Activated CD4-positive, alpha-beta T cell treated with anti-CD3 and anti-CD28 coated beads for 36 hours (primary cell): ENCODE measurements around the gene ABCB8. TPM values are rescaled to one million over a fixed set of nuclear protein-coding genes. Genes with fewer than 3 reads are reported as not detected.
"Not testable (repeated sequence)": the region's sequence is repeated elsewhere in the genome, so short reads cannot be mapped to it uniquely, and the experiment has no call there.

Source experiments
- ATAC-seq: fragments of 200-7000 bp; cut with Tn5 transposase; one replicate; pipeline ENCODE4 v1.10.0; 2021; ENCODE audit warnings: mild to moderate bottlenecking, moderate library complexity
- CTCF ChIA-PET: fragments of 350-600 bp; sonication (Branson Sonifier 250); formaldehyde crosslinking; loops from one replicate; lab custom pipeline; 2021; ENCODE audit warnings: antibody characterized with exemption; lab: Charles Lee
- POLR2A ChIA-PET: fragments of 350-600 bp; sonication (Branson Sonifier 250); formaldehyde crosslinking; loops from one replicate; lab custom pipeline; 2021; ENCODE audit warnings: antibody characterized with exemption, inconsistent platforms; lab: Charles Lee
- DNase-seq: peaks from one replicate; pipeline ENCODE4 v3.0.0-alpha.2; 2020
- H3K27ac Mint-ChIP-seq: one replicate; pipeline ENCODE4 v1.8.0; 2021; ENCODE audit warnings: mixed read lengths
- H3K27me3 Mint-ChIP-seq: one replicate; pipeline ENCODE4 v1.8.0; 2021; ENCODE audit warnings: mixed read lengths
- H3K36me3 Mint-ChIP-seq: one replicate; pipeline ENCODE4 v1.8.0; 2021; ENCODE audit warnings: low read depth, mixed read lengths
- H3K4me1 Mint-ChIP-seq: one replicate; pipeline ENCODE4 v1.8.0; 2021; ENCODE audit warnings: mixed read lengths
- H3K4me3 Mint-ChIP-seq: one replicate; pipeline ENCODE4 v1.8.0; 2021; ENCODE audit warnings: mild to moderate bottlenecking, moderate library complexity, mixed read lengths
- H3K9me3 Mint-ChIP-seq: one replicate; pipeline ENCODE4 v1.8.0; 2021; ENCODE audit warnings: low read depth, mixed read lengths
- intact Hi-C, 2 experiments: fragments of 100-400 bp; cut with DNase I in 1 of 2; cut with micrococcal nuclease in 1 of 2; formaldehyde crosslinking; loops; one replicate each; pipeline versions ENCODE4 v1.14.2 to v1.15.1; 2022 to 2024; cut with DNase I, micrococcal nuclease
- total RNA-seq, 2 experiments: library from RNA; stranded (reverse); gene quantifications; one replicate each; pipeline ENCODE4 v1.2.3, GENCODE V29; 2021

The ABCB8 gene
- total RNA-seq, 2 experiments from 2014 or later, result 41.9 to 44.5 TPM

- intact Hi-C loops, result no loop called here
- H3K4me1 Mint-ChIP-seq, result peaks cover 53% of the 10 kb centered on the region
- no peaks in the 10 kb centered on the region for H3K9me3 Mint-ChIP-seq
- peak overlapping the region; percentile 55 for H3K4me3 Mint-ChIP-seq
- ChIA-PET POLR2A (interaction anchor here (1.0 to 2.1 kb wide), 2 partner anchors 10 to 14 kb away, joined by 4 to 6 read pairs; no protein-coding TSS in a partner anchor), CTCF (interaction anchor here (0.6 to 6.1 kb wide), 15 partner anchors 8 to 476 kb away, joined by 3 to 43 read pairs (median 5); partner anchors contain the start of genes ABCB8 and NOS3)
- peak; percentile 67 for ATAC-seq
- DNase-seq, result peak; percentile 89
- no peaks in the 10 kb centered on the region for H3K36me3 Mint-ChIP-seq
- peak overlapping the region; percentile 59 for H3K27ac Mint-ChIP-seq
- H3K27me3 Mint-ChIP-seq, result no peaks in the 10 kb centered on the region
These were observed 19.5 kb upstream of the ABCB8 start for GRCh38 chr7:151008511-151009323.

- H3K36me3 Mint-ChIP-seq, result peaks cover 3% of the 10 kb centered on the region
- ChIA-PET CTCF (interaction anchor here (0.8 to 6.1 kb wide), 12 partner anchors 10 to 133 kb away, joined by 3 to 43 read pairs (median 12); partner anchors contain the start of genes ABCB8 and NOS3), POLR2A (interaction anchor here (2.1 kb wide), 1 partner anchor 9 kb away, joined by 6 read pairs; no protein-coding TSS in a partner anchor)
- H3K9me3 Mint-ChIP-seq, result no peaks in the 10 kb centered on the region
- no peaks in the 10 kb centered on the region for H3K27me3 Mint-ChIP-seq
- peak overlapping the region; percentile 55 for H3K4me3 Mint-ChIP-seq
- peaks cover 58% of the 10 kb centered on the region for H3K4me1 Mint-ChIP-seq
- DNase-seq (no peak), ATAC-seq (no peak)
- no peak overlapping the region for H3K27ac Mint-ChIP-seq
- intact Hi-C loops, result loop anchor here (5.0 kb wide), 3 partner anchors 37 to 218 kb away; partner anchors contain the start of genes ABCF2 (in 1 of the 2), CDK5 (in 1 of the 2) and SLC4A2 (in 1 of the 2)
These were observed 18.8 kb upstream of the ABCB8 start for GRCh38 chr7:151009327-151010036.

- H3K27ac Mint-ChIP-seq, result no peak overlapping the region
- H3K4me1 Mint-ChIP-seq, result peaks cover 63% of the 10 kb centered on the region
- CTCF ChIA-PET, result interaction anchor here (0.8 to 6.1 kb wide), 12 partner anchors 10 to 563 kb away, joined by 3 to 43 read pairs (median 4); partner anchors contain the start of gene NOS3
- H3K27me3 Mint-ChIP-seq, result no peaks in the 10 kb centered on the region
- H3K4me3 Mint-ChIP-seq, result peak overlapping the region; percentile 66
- intact Hi-C loops, result loop anchor here (5.0 kb wide), 3 partner anchors 38 to 217 kb away; partner anchors contain the start of genes ABCF2 (in 1 of the 2), CDK5 (in 1 of the 2) and SLC4A2 (in 1 of the 2)
- DNase-seq (no peak), ATAC-seq (no peak)
- no peaks in the 10 kb centered on the region for H3K9me3 Mint-ChIP-seq
- POLR2A ChIA-PET, result interaction anchor here (0.6 kb wide), 1 partner anchor 430 kb away, joined by 3 read pairs; the partner anchor contains the start of gene CRYGN
- peaks cover 5% of the 10 kb centered on the region for H3K36me3 Mint-ChIP-seq
These were observed 18.3 kb upstream of the ABCB8 start for GRCh38 chr7:151010037-151010306.

GRCh38 chr7:151010307-151011096 is 17.7 kb upstream of the ABCB8 start:
- CTCF ChIA-PET, result interaction anchor here (0.6 to 6.1 kb wide), 20 partner anchors 8 to 563 kb away, joined by 3 to 43 read pairs (median 4); partner anchors contain the start of genes ABCB8, ABCF2, FASTK and NOS3
- Mint-ChIP-seq H3K27me3 (no peaks in the 10 kb centered on the region), H3K4me3 (peak overlapping the region; percentile 66), H3K27ac (peak overlapping the region; percentile 82), H3K4me1 (peaks cover 68% of the 10 kb centered on the region), H3K36me3 (peaks cover 9% of the 10 kb centered on the region), H3K9me3 (no peaks in the 10 kb centered on the region)
- intact Hi-C loops, result loop anchor here (5.0 kb wide), 3 partner anchors 38 to 217 kb away; partner anchors contain the start of genes ABCF2 (in 1 of the 2), CDK5 (in 1 of the 2) and SLC4A2 (in 1 of the 2)
- peak; percentile 28 for ATAC-seq
- DNase-seq, result peak; percentile 66
- POLR2A ChIA-PET, result interaction anchor here (0.6 kb wide), 2 partner anchors 133 to 430 kb away, joined by 3 to 4 read pairs; partner anchors contain the start of gene CRYGN

- H3K9me3 Mint-ChIP-seq, result no peaks in the 10 kb centered on the region
- intact Hi-C loops, result loop anchor here (5.0 kb wide), 3 partner anchors 39 to 216 kb away; partner anchors contain the start of genes ABCF2 (in 1 of the 2), CDK5 (in 1 of the 2) and SLC4A2 (in 1 of the 2)
These were observed 17.2 kb upstream of the ABCB8 start for GRCh38 chr7:151011097-151011409.

GRCh38 chr7:151011616-151012015 is 16.6 kb upstream of the ABCB8 start:
- H3K27me3 Mint-ChIP-seq, ATAC-seq, H3K36me3 Mint-ChIP-seq, H3K9me3 Mint-ChIP-seq, DNase-seq: not testable (repeated sequence)
- ChIA-PET CTCF (interaction anchor here (0.6 to 4.0 kb wide), 9 partner anchors 15 to 155 kb away, joined by 3 to 35 read pairs (median 6); partner anchors contain the start of genes ABCB8, FASTK and NOS3), POLR2A (interaction anchor here (0.6 to 0.8 kb wide), 2 partner anchors 15 to 247 kb away, joined by 4 to 6 read pairs; no protein-coding TSS in a partner anchor)
- Mint-ChIP-seq H3K27ac (peak overlapping the region; percentile 45), H3K4me3 (peak overlapping the region; percentile 26), H3K4me1 (peaks cover 75% of the 10 kb centered on the region)
- intact Hi-C loops, result loop anchor here (2.0 to 5.0 kb wide), 4 partner anchors 37 to 216 kb away; partner anchors contain the start of genes ABCF2 (in 1 of the 2), CDK5 (in 1 of the 2) and SLC4A2 (in 1 of the 2)

More at GRCh38 chr7:151011097-151011409, 17.2 kb upstream of the ABCB8 start:
- DNase-seq (no peak), ATAC-seq (peak; percentile 14)
- Mint-ChIP-seq H3K36me3 (peaks cover 9% of the 10 kb centered on the region), H3K4me3 (peak overlapping the region; percentile 66), H3K27me3 (no peaks in the 10 kb centered on the region), H3K27ac (peak overlapping the region; percentile 82), H3K4me1 (peaks cover 71% of the 10 kb centered on the region)
- CTCF ChIA-PET, result interaction anchor here (0.6 to 6.1 kb wide), 15 partner anchors 8 to 564 kb away, joined by 3 to 43 read pairs (median 4); partner anchors contain the start of genes ABCB8, ABCF2, FASTK and NOS3
- POLR2A ChIA-PET, result interaction anchor here (0.6 to 0.8 kb wide), 3 partner anchors 15 to 247 kb away, joined by 4 to 6 read pairs (median 4); no protein-coding TSS in a partner anchor

DNA sequence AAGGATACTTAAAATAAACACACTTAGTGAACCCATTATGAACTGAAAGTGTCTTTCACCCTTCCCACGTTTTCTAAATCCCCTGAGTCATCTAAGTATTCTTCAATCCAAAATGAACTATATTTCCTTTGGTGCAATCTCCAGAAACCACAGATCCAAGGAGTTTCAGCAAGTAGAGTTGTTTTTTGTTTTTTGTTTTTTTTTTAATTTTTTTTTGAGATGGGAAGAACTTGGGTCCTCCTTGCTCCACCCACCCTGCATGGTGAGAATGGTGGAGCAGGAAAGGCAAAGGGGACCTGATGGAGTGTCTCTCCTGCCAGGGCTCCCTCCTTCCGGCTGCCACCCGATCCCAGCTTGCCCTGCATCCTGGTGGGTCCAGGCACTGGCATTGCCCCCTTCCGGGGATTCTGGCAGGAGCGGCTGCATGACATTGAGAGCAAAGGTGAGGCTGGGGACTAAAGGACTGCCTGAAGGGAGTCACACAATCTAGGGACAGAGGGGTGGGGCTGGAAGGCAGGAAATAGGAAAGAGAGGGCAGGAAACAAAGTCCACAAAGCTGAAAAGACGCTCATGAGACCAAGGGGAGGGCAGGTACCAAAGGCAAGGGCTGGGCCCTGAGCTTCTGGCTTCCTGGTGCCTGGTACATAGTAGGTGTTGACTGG is 16.1 kb upstream of the ABCB8 start:
- no peaks in the 10 kb centered on the region for H3K27me3 Mint-ChIP-seq
- H3K27ac Mint-ChIP-seq, result peak overlapping the region; percentile 45
- no peak for DNase-seq
- peaks cover 77% of the 10 kb centered on the region for H3K4me1 Mint-ChIP-seq
- intact Hi-C loops, result loop anchor here (2.0 to 5.0 kb wide), 4 partner anchors 37 to 215 kb away; partner anchors contain the start of genes ABCF2 (in 1 of the 2), CDK5 (in 1 of the 2) and SLC4A2 (in 1 of the 2)
- ATAC-seq, result no peak
- H3K4me3 Mint-ChIP-seq, result peak overlapping the region; percentile 26
- H3K9me3 Mint-ChIP-seq, result no peaks in the 10 kb centered on the region
- ChIA-PET POLR2A (interaction anchor here (0.8 kb wide), 1 partner anchor 14 kb away, joined by 6 read pairs; no protein-coding TSS in a partner anchor), CTCF (interaction anchor here (0.6 to 3.2 kb wide), 6 partner anchors 16 to 98 kb away, joined by 3 to 15 read pairs (median 3); no protein-coding TSS in a partner anchor)
- peaks cover 9% of the 10 kb centered on the region for H3K36me3 Mint-ChIP-seq

DNA sequence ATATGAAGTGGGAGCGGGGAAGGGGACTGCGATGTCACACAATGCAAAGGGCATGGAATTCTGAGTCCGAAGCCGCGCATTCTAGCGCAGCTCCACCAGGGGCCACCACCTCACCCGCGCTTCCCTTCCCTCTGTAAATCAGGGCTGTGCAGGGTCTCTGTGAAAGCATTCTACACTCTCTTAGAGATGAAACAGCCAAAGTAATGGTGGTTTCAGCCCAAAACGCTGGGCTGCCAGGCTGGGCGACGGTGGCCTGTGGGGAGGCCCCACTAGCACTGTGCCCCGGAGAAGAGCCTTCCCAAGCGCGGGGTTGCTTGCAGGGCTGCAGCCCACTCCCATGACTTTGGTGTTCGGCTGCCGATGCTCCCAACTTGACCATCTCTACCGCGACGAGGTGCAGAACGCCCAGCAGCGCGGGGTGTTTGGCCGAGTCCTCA is 15.3 kb upstream of the ABCB8 start:
- no peaks in the 10 kb centered on the region for H3K27me3 Mint-ChIP-seq
- no peaks in the 10 kb centered on the region for H3K9me3 Mint-ChIP-seq
- DNase-seq (peak; percentile 49), ATAC-seq (no peak)
- peaks cover 77% of the 10 kb centered on the region for H3K4me1 Mint-ChIP-seq
- POLR2A ChIA-PET, result no interaction called here
- peaks cover 9% of the 10 kb centered on the region for H3K36me3 Mint-ChIP-seq
- intact Hi-C loops, result loop anchor here (1.0 to 5.0 kb wide), 6 partner anchors 15 to 214 kb away; partner anchors contain the start of genes ABCB8 (in 1 of the 2), ABCF2 (in 1 of the 2), CDK5 (in 1 of the 2) and SLC4A2 (in 1 of the 2)
- H3K4me3 Mint-ChIP-seq, result peak overlapping the region; percentile 8
- CTCF ChIA-PET, result interaction anchor here (0.6 to 1.4 kb wide), 4 partner anchors 15 to 38 kb away, joined by 3 to 9 read pairs (median 4); partner anchors contain the start of gene ABCB8
- H3K27ac Mint-ChIP-seq, result peak overlapping the region; percentile 22

DNA sequence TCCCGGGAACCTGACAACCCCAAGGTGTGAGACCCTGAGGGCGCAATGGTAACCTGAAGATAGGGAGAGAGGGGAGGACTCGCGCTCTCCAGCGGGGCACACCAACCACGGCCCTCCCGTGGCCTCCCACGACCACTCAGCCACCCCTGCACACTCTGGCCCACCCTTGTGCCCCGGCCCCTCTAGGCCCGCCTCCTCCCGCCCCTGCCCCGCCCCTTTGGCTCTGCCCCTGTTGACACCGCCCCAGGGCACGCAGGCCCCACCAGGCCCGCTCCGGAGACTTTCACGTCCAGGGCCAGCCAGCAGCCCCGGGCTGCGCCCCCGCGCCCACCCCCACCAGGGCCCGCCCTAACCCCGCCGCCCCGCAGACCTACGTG is 14.9 kb upstream of the ABCB8 start:
- ChIA-PET CTCF (interaction anchor here (0.7 to 1.4 kb wide), 6 partner anchors 11 to 1448 kb away, joined by 3 to 9 read pairs (median 4); partner anchors contain the start of genes ABCB8 and ATG9B), POLR2A (interaction anchor here (1.4 kb wide), 1 partner anchor 15 kb away, joined by 4 read pairs; the partner anchor contains the start of gene ABCB8)
- Mint-ChIP-seq H3K27ac (no peak overlapping the region), H3K4me3 (peak overlapping the region; percentile 78), H3K9me3 (no peaks in the 10 kb centered on the region), H3K4me1 (peaks cover 77% of the 10 kb centered on the region), H3K36me3 (peaks cover 9% of the 10 kb centered on the region), H3K27me3 (no peaks in the 10 kb centered on the region)
- intact Hi-C loops, result loop anchor here (1.0 to 5.0 kb wide), 6 partner anchors 15 to 214 kb away; partner anchors contain the start of genes ABCB8 (in 1 of the 2), ABCF2 (in 1 of the 2), CDK5 (in 1 of the 2) and SLC4A2 (in 1 of the 2)
- DNase-seq, result no peak
- ATAC-seq, result peak; percentile 0
